Stimulated activated CD8-positive, alpha-beta memory T cell treated with anti-CD3 and anti-CD28 coated beads, Interleukin-4, amount 100 ng/mL, for 24 hours (primary cell): ENCODE results near the gene DNAJB1.
"Not testable (repeated sequence)": the region's sequence is repeated elsewhere in the genome, so short reads cannot be mapped to it uniquely, and the experiment has no call there.

Experiments
- DNase-seq: peaks from one replicate; pipeline ENCODE4 v3.0.0-alpha.2; 2020; ENCODE audit warnings: low read depth

The DNAJB1 gene

DNA sequence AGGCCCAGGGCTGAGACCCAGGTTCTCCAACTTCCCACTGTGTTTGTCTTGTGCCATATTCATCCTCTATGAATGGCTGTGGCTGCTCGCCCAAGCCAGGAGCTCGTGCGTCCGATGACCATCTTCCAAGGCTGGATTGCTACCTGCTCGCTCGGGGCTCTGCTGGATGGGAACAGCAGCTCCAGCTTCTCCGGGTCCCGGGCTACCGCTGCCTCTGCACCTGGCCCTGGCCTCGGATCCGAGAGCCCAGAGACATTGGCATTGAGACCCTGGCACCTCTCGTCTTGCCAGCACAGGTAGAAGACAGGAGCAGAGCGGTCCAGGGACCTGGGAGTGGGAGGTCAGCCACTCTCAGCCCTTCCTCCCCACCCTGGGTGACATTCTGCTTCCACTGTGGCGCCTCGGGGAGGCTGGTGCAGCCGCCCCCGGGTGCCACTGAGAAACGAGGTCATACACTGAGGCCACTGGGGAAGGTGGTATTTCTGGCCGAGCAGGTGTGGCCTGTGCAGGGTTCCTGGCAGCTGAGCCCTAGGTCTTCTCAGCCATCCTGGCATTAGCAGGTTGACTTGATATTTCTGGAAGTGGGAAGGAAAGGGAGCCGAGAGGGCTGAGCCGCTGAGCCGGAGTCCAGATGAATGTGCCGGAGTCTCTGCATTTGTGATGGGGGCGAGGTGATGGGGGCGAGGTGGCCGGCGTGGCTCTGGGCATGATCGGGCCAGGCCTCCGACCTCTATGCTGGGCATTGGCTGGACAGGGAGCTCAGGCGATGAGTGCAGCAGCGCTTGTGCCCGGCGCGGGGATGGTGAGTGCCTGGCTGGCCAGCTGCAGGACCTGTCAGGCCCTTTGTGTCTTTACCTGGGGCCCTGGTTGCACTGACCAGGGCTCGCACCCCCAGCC, 35.1 kb upstream of the DNAJB1 start:
- no peak for DNase-seq

- not testable (repeated sequence) for DNase-seq
Measured at GRCh38 chr19:14552006-14552360, 33.8 kb upstream of the DNAJB1 start.

GRCh38 chr19:14551134-14552005, 33.2 kb upstream of the DNAJB1 start:
- peak; percentile 58 for DNase-seq

GRCh38 chr19:14550201-14550754, 32.1 kb upstream of the DNAJB1 start:
- DNase-seq = no peak

GRCh38 chr19:14545716-14546082, 27.5 kb upstream of the DNAJB1 start:
- DNase-seq = no peak

GRCh38 chr19:14544977-14545715, 26.9 kb upstream of the DNAJB1 start:
- no peak for DNase-seq

- no peak for DNase-seq
Measured at GRCh38 chr19:14544047-14544446, 25.9 kb upstream of the DNAJB1 start.

DNA sequence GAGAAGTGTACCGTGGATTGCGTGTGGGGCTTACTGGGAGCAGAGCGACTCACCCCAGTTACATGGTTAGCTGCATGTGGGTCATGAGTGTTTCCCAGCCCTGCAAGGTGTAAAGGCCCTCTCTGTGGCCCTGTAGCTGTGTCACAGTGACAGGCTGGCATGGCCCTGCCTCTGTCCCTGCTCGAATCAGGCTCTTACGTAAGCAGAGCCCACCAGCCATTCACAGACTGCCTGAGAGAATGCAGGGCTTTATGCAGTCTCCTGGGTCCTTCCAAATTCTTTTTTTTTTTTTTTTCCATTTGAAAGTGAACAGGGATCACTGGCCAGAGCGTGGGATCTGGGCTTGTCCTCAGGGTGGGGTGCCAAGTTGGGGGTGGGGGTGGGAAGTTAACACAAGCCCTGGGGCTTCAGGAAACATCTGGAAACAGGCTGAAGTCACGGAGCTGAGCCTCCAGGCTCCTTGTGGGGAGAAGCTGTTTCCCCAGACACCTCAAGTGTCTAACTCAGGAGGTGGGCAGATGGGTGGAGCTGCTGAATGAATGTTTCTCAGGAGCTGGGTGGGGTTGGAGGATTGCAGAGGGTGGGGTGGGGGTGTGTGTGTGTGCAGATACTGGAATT, 24.6 kb upstream of the DNAJB1 start:
- no peak for DNase-seq

GRCh38 chr19:14541979-14542378, 23.8 kb upstream of the DNAJB1 start:
- not testable (repeated sequence) for DNase-seq

GRCh38 chr19:14540741-14541525, 22.7 kb upstream of the DNAJB1 start:
- DNase-seq = no peak

DNA sequence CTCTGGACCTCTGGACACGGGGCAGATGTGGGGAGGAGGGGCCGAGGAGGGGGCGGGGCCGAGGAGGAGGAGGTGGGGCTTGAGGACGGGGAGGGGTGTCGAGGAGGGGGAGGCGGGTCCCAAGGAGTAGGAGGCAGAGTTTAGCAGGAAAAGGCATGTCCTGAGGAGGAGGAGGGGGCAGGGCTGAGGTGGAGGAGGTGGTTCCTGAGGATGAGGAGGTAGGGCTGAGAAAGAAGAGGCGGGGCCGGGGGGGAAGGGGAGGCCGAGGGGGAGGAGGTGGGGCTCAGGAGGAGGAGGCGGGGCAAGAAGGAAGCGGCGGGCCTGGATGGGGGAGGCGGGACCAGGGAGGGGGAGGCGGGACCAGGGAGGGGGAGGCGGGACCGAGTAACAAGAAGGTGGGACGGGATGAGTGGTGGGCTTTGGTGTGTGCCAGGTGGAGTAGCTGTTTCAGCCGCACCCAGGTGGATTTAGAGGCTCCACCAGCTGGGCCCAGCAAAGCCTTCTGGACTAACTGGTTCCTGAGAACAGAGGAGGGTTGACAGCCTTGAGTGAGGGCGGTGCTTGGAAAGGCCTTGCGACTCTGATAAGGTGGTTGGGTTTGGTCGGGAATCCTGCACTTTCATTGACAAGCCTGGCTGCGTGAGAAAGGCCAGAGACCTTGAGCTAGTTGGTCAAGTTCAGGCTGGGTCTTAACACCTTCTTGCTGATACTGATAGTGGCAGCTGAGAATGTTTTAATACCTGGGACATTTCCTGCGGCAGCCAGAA, 18.9 kb upstream of the DNAJB1 start:
- DNase-seq = peak; percentile 29

DNA sequence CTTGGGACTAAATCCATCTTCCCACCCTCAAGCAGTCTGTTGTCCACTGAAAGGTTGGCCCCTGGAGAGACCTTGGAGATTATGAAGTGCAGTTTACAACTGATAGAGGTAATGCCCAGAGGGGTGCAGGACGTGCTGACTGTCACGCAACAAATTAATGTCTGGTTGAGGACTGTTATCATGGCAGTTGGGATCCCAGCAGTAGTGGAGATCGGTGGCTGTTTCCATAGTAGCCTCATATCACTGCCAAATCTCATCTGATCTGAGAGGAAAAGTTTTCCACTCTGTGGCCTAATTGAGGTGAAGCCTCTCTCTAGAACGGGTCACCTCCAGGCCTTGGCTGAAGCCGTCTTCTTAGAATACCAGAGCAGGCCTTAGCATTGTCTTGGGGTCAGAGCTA, 15.3 kb upstream of the DNAJB1 start:
- DNase-seq = no peak

DNA sequence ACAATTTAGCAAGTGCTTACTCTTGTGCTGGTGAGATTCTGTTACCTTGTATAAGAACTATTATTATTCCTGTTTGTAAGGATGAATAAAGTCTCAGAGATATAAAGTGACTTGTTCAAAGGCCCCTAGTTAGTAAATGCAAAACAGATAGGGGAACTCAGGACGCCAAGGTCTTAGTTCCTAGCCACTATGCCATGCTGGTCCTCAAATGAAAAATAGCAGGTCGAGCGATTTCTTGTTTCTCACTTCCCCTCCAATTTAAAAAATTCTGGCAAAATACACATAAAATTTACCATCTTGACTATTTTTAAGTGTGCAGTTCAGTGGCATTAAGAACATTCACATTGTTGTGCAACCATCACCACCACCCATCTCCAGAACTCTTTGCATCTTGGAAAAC, 12.3 kb upstream of the DNAJB1 start:
- no peak for DNase-seq

- no peak for DNase-seq
Measured at GRCh38 chr19:14530005-14530348, 11.8 kb upstream of the DNAJB1 start.

GRCh38 chr19:14529254-14530004, 11.2 kb upstream of the DNAJB1 start, which contains the start of gene TECR:
Gene TECR, plus strand, starts transcription at chr19:14529594. Its CDS starts 103 bp downstream, at chr19:14529697.
- peak; percentile 100 for DNase-seq

- no peak for DNase-seq
Measured at GRCh38 chr19:14528419-14529253, 10.4 kb upstream of the DNAJB1 start.

- no peak for DNase-seq
Measured at GRCh38 chr19:14526423-14526822, 8.2 kb upstream of the DNAJB1 start.

DNA sequence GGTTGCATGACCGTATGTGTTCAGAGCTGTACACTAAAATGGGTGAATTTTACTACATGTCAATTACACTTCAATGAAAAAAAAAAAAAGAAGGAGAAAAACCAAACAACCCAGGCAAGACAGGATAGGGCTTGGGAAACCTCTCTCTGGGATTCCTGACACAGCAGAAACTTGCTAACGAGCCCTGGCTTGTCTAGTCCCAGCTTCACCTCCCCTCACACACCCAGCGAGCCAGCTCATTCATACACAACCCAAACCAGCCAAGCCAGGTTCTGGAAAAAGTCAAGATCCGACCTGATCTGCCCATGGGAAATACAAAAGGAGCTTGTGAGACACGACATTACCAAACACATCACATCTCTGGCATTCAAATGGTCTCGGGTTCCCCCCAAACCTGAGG, 7.5 kb upstream of the DNAJB1 start:
- no peak for DNase-seq
